Measurements from ENCODE around the gene MUC21. TPM values are rescaled to one million over a fixed set of nuclear protein-coding genes. Genes with fewer than 3 reads are reported as not detected.
A peak's percentile ranks its signal among the peaks of the same experiment; 100 is the strongest.

The MUC21 gene
- total RNA-seq, 4 donors from 2014 or later: not detected

DNA sequence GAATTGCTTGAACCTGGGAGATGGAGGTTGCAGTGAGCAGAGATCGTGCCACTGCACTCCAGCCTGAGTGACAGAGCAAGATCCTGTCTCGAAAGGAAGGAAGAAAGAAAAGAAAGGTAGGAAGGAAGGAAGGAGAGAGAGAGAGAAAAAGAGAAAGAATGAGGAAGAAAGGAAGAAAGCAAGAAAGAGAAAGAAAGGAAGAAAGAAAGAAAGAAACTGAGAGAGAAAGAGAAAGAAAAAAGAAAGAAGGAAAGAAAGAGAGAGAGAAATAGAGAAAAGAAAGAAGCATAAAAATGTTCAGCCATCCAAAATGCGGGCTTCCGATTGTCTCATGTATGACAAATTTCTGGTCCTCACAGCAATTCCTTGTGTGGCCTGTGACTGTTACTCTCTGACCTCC lies 49.6 kb downstream of the MUC21 start:
- DNase-seq (ENCODE audit: low spot score in 2 of 2): no peak
- WGBS, 2 donors: 91 to 96% methylated on average over 4 of the region's 4 CpGs
- intact Hi-C loops (cut with DNase I; ENCODE audit: low total_unique reads): no loop called here
- no peak overlapping the region for H3K4me3 ChIP-seq (ENCODE audit: low read depth, poor library complexity, severe bottlenecking)
- no peak for TF ChIP-seq CTCF (IDR thresholded peaks at IDR 0.05)
- TF ChIP-seq POLR2A (IDR thresholded peaks at IDR 0.05): no peak

- intact Hi-C loops (cut with DNase I; ENCODE audit: low total_unique reads): no loop called here
- no peak overlapping the region for H3K4me3 ChIP-seq (ENCODE audit: low read depth, poor library complexity, severe bottlenecking)
- WGBS, 2 donors: 66 to 73% methylated on average over 4 of the region's 4 CpGs
- no peak for DNase-seq (ENCODE audit: low spot score in 2 of 2)
- TF ChIP-seq CTCF (IDR thresholded peaks at IDR 0.05) (no peak), POLR2A (IDR thresholded peaks at IDR 0.05) (no peak)
These were observed 52.5 kb downstream of the MUC21 start for GRCh38 chr6:31035862-31036497.

DNA sequence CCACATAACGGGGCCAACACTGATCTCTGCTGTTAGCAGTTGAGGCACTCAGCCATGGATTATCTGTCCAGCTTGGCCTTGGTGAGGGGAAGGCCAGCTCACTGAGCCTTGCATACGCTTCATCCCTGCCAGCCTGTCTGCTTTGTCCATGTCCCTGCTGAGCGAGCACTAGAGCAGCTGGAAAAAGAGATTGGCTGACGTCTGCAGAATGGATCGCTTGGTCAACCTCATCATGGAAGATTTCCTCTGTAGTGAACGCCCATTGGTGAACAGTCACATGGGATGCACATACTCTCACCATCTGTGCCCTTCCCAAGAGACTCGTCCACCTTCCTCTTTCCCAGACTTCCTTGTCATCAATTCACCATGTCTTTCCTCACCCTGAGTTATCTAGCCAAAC lies 53.7 kb downstream of the MUC21 start:
- intact Hi-C loops (cut with DNase I; ENCODE audit: low total_unique reads): no loop called here
- WGBS, 2 donors: 77 to 79% methylated on average over 7 of the region's 7 CpGs

DNA sequence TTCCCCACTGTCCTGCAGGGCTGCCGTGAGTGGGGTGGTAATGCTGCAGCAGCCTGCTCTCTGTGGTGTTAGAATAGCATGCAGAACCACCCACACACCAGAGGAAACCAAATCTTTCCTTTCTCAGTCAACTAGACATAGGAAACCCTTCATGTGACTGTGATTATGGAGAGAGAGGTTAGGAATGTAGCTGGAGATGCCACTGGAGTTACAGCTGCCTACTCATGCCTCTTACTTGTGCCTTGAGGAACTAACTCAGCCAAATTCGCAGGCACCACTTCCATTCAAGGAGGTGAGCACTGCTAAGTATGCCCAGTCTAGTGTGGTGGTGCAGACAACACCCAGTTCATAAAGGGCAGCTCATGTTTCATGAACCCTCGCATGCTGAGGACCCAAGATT lies 54.2 kb downstream of the MUC21 start:
- DNase-seq (ENCODE audit: low spot score in 2 of 2): no peak
- TF ChIP-seq POLR2A (IDR thresholded peaks at IDR 0.05): no peak
- TF ChIP-seq CTCF (IDR thresholded peaks at IDR 0.05): no peak
- no peak overlapping the region for H3K4me3 ChIP-seq (ENCODE audit: low read depth, poor library complexity, severe bottlenecking)
- 44% methylated on average over 3 of the region's 3 CpGs for WGBS, 2 donors
- intact Hi-C loops (cut with DNase I; ENCODE audit: low total_unique reads): no loop called here

More for the DNA sequence above, 53.7 kb downstream of the MUC21 start:
- no peak overlapping the region for H3K4me3 ChIP-seq (ENCODE audit: low read depth, poor library complexity, severe bottlenecking)
- TF ChIP-seq CTCF (IDR thresholded peaks at IDR 0.05) (no peak), POLR2A (IDR thresholded peaks at IDR 0.05) (no peak)
- DNase-seq (ENCODE audit: low spot score in 2 of 2): peak in 1 of 2 donors; percentile 23

DNA sequence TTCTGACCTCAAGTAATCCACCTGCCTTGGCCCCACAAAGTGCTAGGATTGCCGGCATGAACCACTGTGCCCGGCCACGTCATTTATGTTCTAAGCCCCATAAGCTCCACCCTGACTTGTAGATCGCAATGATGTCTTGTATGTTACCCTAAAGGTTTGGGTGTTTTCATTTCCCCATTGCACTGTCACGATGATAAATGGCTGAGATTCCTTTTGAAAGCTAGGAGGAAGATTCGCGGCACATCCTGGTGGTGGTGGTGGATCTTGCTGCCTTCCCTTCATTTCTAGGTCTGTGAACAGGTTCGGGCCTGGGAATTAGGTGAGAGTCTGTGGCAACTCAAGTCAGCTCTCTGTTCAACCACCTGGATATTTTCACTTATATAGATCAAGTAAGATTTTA lies 55.0 kb downstream of the MUC21 start:
- intact Hi-C loops (cut with DNase I; ENCODE audit: low total_unique reads): no loop called here

More for the DNA sequence above, 55.0 kb downstream of the MUC21 start:
- no peak overlapping the region for H3K4me3 ChIP-seq (ENCODE audit: low read depth, poor library complexity, severe bottlenecking)
- no peak for DNase-seq (ENCODE audit: low spot score in 2 of 2)
- no peak for TF ChIP-seq POLR2A (IDR thresholded peaks at IDR 0.05)
- no peak for TF ChIP-seq CTCF (IDR thresholded peaks at IDR 0.05)
- 85% methylated on average over 8 of the region's 8 CpGs for WGBS, 2 donors

Other genes starting within 250 kb of the MUC21 start
- 10 to 100 TPM; 40.2 to 64.1 (median 42.5) TPM for gene FLOT1, start 241.0 kb upstream of the MUC21 start, total RNA-seq
- gene IER3, start 239.2 kb upstream of the MUC21 start, total RNA-seq: 10 to 100 TPM; 20.9 to 56.5 (median 33.3) TPM
- gene DDR1, start 99.2 kb upstream of the MUC21 start, total RNA-seq: 100 to 1,000 TPM; 140 to 221 (median 194) TPM
- gene GTF2H4, start 75.5 kb upstream of the MUC21 start, total RNA-seq: 10 to 100 TPM in 2 of 4 donors, 1 to 10 TPM in 2; 6.1 to 11.2 (median 9.4) TPM
- 10 to 100 TPM; 13.0 to 25.2 (median 18.1) TPM for gene VARS2, start 69.5 kb upstream of the MUC21 start, total RNA-seq
- gene SFTA2, start 51.5 kb upstream of the MUC21 start, total RNA-seq: under 1 TPM in 1 of 4 donors, not detected in 3; 0.36 TPM
- gene MUCL3, start 42.7 kb upstream of the MUC21 start, total RNA-seq: not detected
- gene MUC22, start 26.8 kb downstream of the MUC21 start, total RNA-seq: not detected
- 10 to 100 TPM in 3 of 4 donors, 1 to 10 TPM in 1; 7.5 to 20.2 (median 15.2) TPM for gene C6orf15, start 128.9 kb downstream of the MUC21 start, total RNA-seq
- gene PSORS1C1, start 131.1 kb downstream of the MUC21 start, total RNA-seq: 10 to 100 TPM in 1 of 4 donors, 1 to 10 TPM in 3; 1.8 to 21.4 (median 6.2) TPM
- 1,000 to 10,000 TPM in 1 of 4 donors, 100 to 1,000 TPM in 3; 480 to 1,164 (median 686) TPM for gene CDSN, start 136.7 kb downstream of the MUC21 start, total RNA-seq
- gene PSORS1C2, start 155.3 kb downstream of the MUC21 start, total RNA-seq: 10 to 100 TPM; 34.8 to 55.5 (median 44.1) TPM
- gene CCHCR1, start 174.1 kb downstream of the MUC21 start, total RNA-seq: 10 to 100 TPM; 13.1 to 34.1 (median 21.7) TPM
- gene TCF19, start 174.9 kb downstream of the MUC21 start, total RNA-seq: 10 to 100 TPM; 18.9 to 24.2 (median 20.8) TPM
- gene POU5F1, start 187.0 kb downstream of the MUC21 start, total RNA-seq: 1 to 10 TPM in 3 of 4 donors, under 1 TPM in 1; 0.47 to 5.2 (median 3.3) TPM

All from lower leg skin (tissue), 4 donors.